H9 (cell line): ENCODE measurements around the gene ZNF280C. TPM values are rescaled to one million over a fixed set of nuclear protein-coding genes. Genes with fewer than 3 reads are reported as not detected.

Source experiments
- DNase-seq: peaks from one replicate; pipeline ENCODE4 v3.0.0-alpha.2; 2017
- H2AFZ ChIP-seq: one replicate; pipeline ENCODE4 v1.6.1; 2013; ENCODE audit warnings: mild to moderate bottlenecking, low read length, control low read depth, moderate library complexity
- H2AK5ac ChIP-seq: 2 replicates; pipeline ENCODE4 v1.6.1; 2013; ENCODE audit warnings: low read length, control low read depth, mixed read lengths; ENCODE audit not compliant: insufficient read length
- H2BK120ac ChIP-seq: one replicate; pipeline ENCODE4 v1.6.1; 2013; ENCODE audit warnings: low read depth, mild to moderate bottlenecking, low read length, control low read depth, inconsistent platforms; ENCODE audit not compliant: poor library complexity, severe bottlenecking
- H2BK12ac ChIP-seq: 2 replicates; pipeline ENCODE4 v1.6.1; 2013; ENCODE audit warnings: low read length, control low read depth, mixed read lengths, low read depth; ENCODE audit not compliant: insufficient read length
- H2BK15ac ChIP-seq: 2 replicates; pipeline ENCODE4 v1.6.1; 2013; ENCODE audit warnings: low read depth, low read length, control low read depth
- H2BK20ac ChIP-seq: one replicate; pipeline ENCODE4 v1.6.1; 2013; ENCODE audit warnings: low read depth, mild to moderate bottlenecking, low read length, control low read depth, inconsistent platforms; ENCODE audit not compliant: poor library complexity, severe bottlenecking
- H2BK5ac ChIP-seq: 2 replicates; pipeline ENCODE4 v1.6.1; 2013; ENCODE audit warnings: low read length, control low read depth, mixed read lengths; ENCODE audit not compliant: insufficient read length
- H3K14ac ChIP-seq: 2 replicates; pipeline ENCODE4 v1.6.1; 2013; ENCODE audit warnings: low read length, control low read depth; ENCODE audit not compliant: insufficient read depth
- H3K18ac ChIP-seq: 2 replicates; pipeline ENCODE4 v1.6.1; 2013; ENCODE audit warnings: low read depth, mild to moderate bottlenecking, mixed read lengths, low read length, control low read depth; ENCODE audit not compliant: insufficient read length
- H3K23ac ChIP-seq: 2 replicates; pipeline ENCODE4 v1.6.1; 2013; ENCODE audit warnings: low read length, control low read depth, mixed read lengths, low read depth; ENCODE audit not compliant: insufficient read length
- H3K23me2 ChIP-seq: 2 replicates; pipeline ENCODE4 v1.6.1; 2013; ENCODE audit warnings: low read depth, mild to moderate bottlenecking, mixed read lengths, low read length, control low read depth; ENCODE audit not compliant: insufficient read length, poor library complexity, severe bottlenecking
- H3K27ac ChIP-seq: 2 replicates; pipeline ENCODE4 v1.5.1; 2013; ENCODE audit warnings: low read length, control low read depth, mixed read lengths, low read depth; ENCODE audit not compliant: insufficient read length
- H3K27me3 ChIP-seq: 2 replicates; pipeline ENCODE4 v1.6.1; 2013; ENCODE audit warnings: low read length, control low read depth, inconsistent platforms; ENCODE audit not compliant: insufficient read depth
- H3K4ac ChIP-seq: 2 replicates; pipeline ENCODE4 v1.6.1; 2013; ENCODE audit warnings: low read depth, mild to moderate bottlenecking, control low read depth, inconsistent platforms, low read length, moderate library complexity
- H3K4me1 ChIP-seq: 2 replicates; pipeline ENCODE4 v1.6.1; 2013; ENCODE audit warnings: low read length, control low read depth, inconsistent platforms; ENCODE audit not compliant: insufficient read depth
- H3K4me2 ChIP-seq: 2 replicates; pipeline ENCODE4 v1.6.1; 2013; ENCODE audit warnings: low read length, control low read depth, mixed read lengths; ENCODE audit not compliant: insufficient read length, insufficient read depth
- H3K56ac ChIP-seq: 2 replicates; pipeline ENCODE4 v1.6.1; 2013; ENCODE audit warnings: low read depth, mild to moderate bottlenecking, mixed read lengths, low read length, control low read depth; ENCODE audit not compliant: insufficient read length
- H3K79me1 ChIP-seq: 2 replicates; pipeline ENCODE4 v1.6.1; 2013; ENCODE audit warnings: low read depth, mild to moderate bottlenecking, moderate library complexity, low read length, control low read depth, inconsistent platforms; ENCODE audit not compliant: insufficient read depth, poor library complexity, severe bottlenecking
- H3K79me2 ChIP-seq: 2 replicates; pipeline ENCODE4 v1.6.1; 2013; ENCODE audit warnings: low read length, control low read depth, inconsistent platforms; ENCODE audit not compliant: insufficient read depth
- H3K9ac ChIP-seq: 2 replicates; pipeline ENCODE4 v1.6.1; 2013; ENCODE audit warnings: low read length, control low read depth, mixed read lengths; ENCODE audit not compliant: insufficient read length; ENCODE audit errors: extremely low read depth
- H3K9me3 ChIP-seq: one replicate; pipeline ENCODE4 v1.6.1; 2013; ENCODE audit warnings: low read depth, low read length, inconsistent platforms; ENCODE audit not compliant: control insufficient read depth
- H3T11ph ChIP-seq: one replicate; pipeline ENCODE4 v1.6.1; 2013; ENCODE audit warnings: mild to moderate bottlenecking, low read length, control low read depth, inconsistent platforms
- H4K20me1 ChIP-seq: one replicate; pipeline ENCODE4 v1.6.1; 2013; ENCODE audit not compliant: control insufficient read depth, insufficient read length, insufficient read depth
- H4K5ac ChIP-seq: 2 replicates; pipeline ENCODE4 v1.6.1; 2013; ENCODE audit warnings: low read depth, mild to moderate bottlenecking, mixed read lengths, low read length, control low read depth; ENCODE audit not compliant: insufficient read length
- H4K8ac ChIP-seq: replicated peaks from 2 replicates; pipeline ENCODE4 v1.6.1; 2013; ENCODE audit warnings: low read length, control low read depth, mixed read lengths, low read depth; ENCODE audit not compliant: insufficient read length
- H4K91ac ChIP-seq: 2 replicates; pipeline ENCODE4 v1.6.1; 2013; ENCODE audit warnings: low read depth, mild to moderate bottlenecking, moderate library complexity, mixed read lengths, low read length, control low read depth; ENCODE audit not compliant: insufficient read length
- H3K27ac Mint-ChIP-seq, 3 experiments: 2 replicates in 2 of 3; 3 replicates in 1 of 3; pipeline ENCODE4 v1.8.0; 2020 to 2021; ENCODE audit warnings: mixed read lengths in 3 of 3, mild to moderate bottlenecking in 1 of 3, moderate library complexity in 1 of 3
- H3K27me3 Mint-ChIP-seq: 2 replicates; pipeline ENCODE4 v1.8.0; 2021; ENCODE audit warnings: low read depth, mild to moderate bottlenecking, moderate library complexity, mixed read lengths
- H3K36me3 Mint-ChIP-seq, 3 experiments: 2 replicates in 2 of 3; 3 replicates in 1 of 3; pipeline ENCODE4 v1.8.0; 2020 to 2021; ENCODE audit warnings: low read depth in 3 of 3, mixed read lengths in 3 of 3; ENCODE audit not compliant: insufficient read depth in 1 of 3
- H3K4me1 Mint-ChIP-seq, 2 experiments: 2 replicates each; pipeline ENCODE4 v1.8.0; 2020; ENCODE audit warnings: mixed read lengths in 2 of 2
- H3K4me3 Mint-ChIP-seq, 2 experiments: 2 replicates in 1 of 2; 3 replicates in 1 of 2; pipeline ENCODE4 v1.8.0; 2020 to 2021; ENCODE audit warnings: mild to moderate bottlenecking in 2 of 2, mixed read lengths in 2 of 2, moderate library complexity in 1 of 2
- H3K9me3 Mint-ChIP-seq, 2 experiments: 2 replicates in 1 of 2; 3 replicates in 1 of 2; pipeline ENCODE4 v1.8.0; 2020; ENCODE audit warnings: mild to moderate bottlenecking in 2 of 2, mixed read lengths in 2 of 2, moderate library complexity in 1 of 2
- CTCF ChIP-seq: fragments of 200-600 bp; sonication (generic); conservative IDR thresholded peaks from 3 replicates; pipeline ENCODE4 v1.8.0; 2021; ENCODE audit warnings: antibody characterized with exemption, mild to moderate bottlenecking
- WGBS: extraction: QIAGEN DNeasy Blood & Tissue Kit; methylation state at CpG from one replicate; pipeline ENCODE4 v1.1.7; 2013; ENCODE audit warnings: missing lambda C conversion rate, low lambda C conversion rate, mixed read lengths; ENCODE audit not compliant: insufficient read length; ENCODE audit errors: extremely low coverage; 5-methylcytosine and 5-hydroxymethylcytosine counted together
- total RNA-seq: library from RNA; stranded (reverse); gene quantifications from 2 replicates; pipeline ENCODE4 v1.2.1, GENCODE V29; 2021

ZNF280C gene
- total RNA-seq, 1 experiment from 2014 or later: 6.6 TPM

- Histone ChIP-seq H3K4ac (no peak overlapping the region), H2BK5ac (no peak overlapping the region), H3K4me2 (peak overlapping the region; percentile 80), H2AFZ (no peak overlapping the region), H4K8ac (no peak overlapping the region), H2BK20ac (no peak overlapping the region), H4K20me1 (no peaks in the 10 kb centered on the region), H3K4me1 (no peaks in the 10 kb centered on the region), H3K79me1 (no peaks in the 10 kb centered on the region), H4K5ac (no peak overlapping the region), H3K27ac (no peak overlapping the region), H4K91ac (no peak overlapping the region), H2AK5ac (no peak overlapping the region), H3K79me2 (no peaks in the 10 kb centered on the region), H2BK120ac (no peak overlapping the region), H2BK12ac (no peak overlapping the region), H3T11ph (no peak overlapping the region), H3K56ac (no peak overlapping the region), H3K23ac (no peak overlapping the region), H3K9me3 (peaks cover 22% of the 10 kb centered on the region), H3K27me3 (peaks cover 3% of the 10 kb centered on the region; the same call in 1 of the 2 replicates), H2BK15ac (no peak overlapping the region), H3K14ac (peak overlapping the region; percentile 18; the same call in 1 of the 2 replicates), H3K9ac (no peak overlapping the region), H3K23me2 (peaks cover 9% of the 10 kb centered on the region), H3K18ac (no peak overlapping the region)
- Mint-ChIP-seq H3K9me3 (peaks cover 0 to 60% of the 10 kb centered on the region in 2 experiments; a peak in 4 of 5 replicates), H3K27me3 (peaks cover 18% of the 10 kb centered on the region), H3K4me3 (peak overlapping the region; percentile 74 to 92), H3K27ac (peak overlapping the region in 1 of 3 experiments; percentile 76; a peak in 1 of 7 replicates), H3K4me1 (peaks cover 2 to 10% of the 10 kb centered on the region in 2 experiments; a peak in 2 of 4 replicates), H3K36me3 (peaks cover 0 to 5% (median 1%) of the 10 kb centered on the region in 3 experiments; a peak in 2 of 7 replicates)
- DNase-seq: no peak
- TF ChIP-seq CTCF: 0 out of 3 replicates have a peak, but pooled peaks have one; percentile 13
- no CpG with 5 or more reads among the region's 34 CpGs for WGBS
Observed at GRCh38 chrX:130172127-130172845, 96.4 kb downstream of the ZNF280C start.
